GM18517 (cell line): ENCODE data around the gene CCSER2.
"Not testable (repeated sequence)": the region's sequence is repeated elsewhere in the genome, so short reads cannot be mapped to it uniquely, and the experiment has no call there.

Experiments
- ATAC-seq: cut with Tn5 transposase; IDR thresholded peaks from one replicate; pipeline ENCODE4 v1.9.1; 2021; ENCODE audit warnings: mild to moderate bottlenecking, moderate library complexity; ENCODE audit not compliant: unreplicated experiment

CCSER2 gene

GRCh38 chr10:84517554-84517953 is 189.2 kb downstream of the CCSER2 start:
- ATAC-seq, result no peak

GRCh38 chr10:84519235-84519634 is 190.8 kb downstream of the CCSER2 start:
- no peak for ATAC-seq

GRCh38 chr10:84521013-84521412 is 192.6 kb downstream of the CCSER2 start:
- no peak for ATAC-seq

- no peak for ATAC-seq
Observed at GRCh38 chr10:84521468-84521867, 193.1 kb downstream of the CCSER2 start.

- no peak for ATAC-seq
Observed at GRCh38 chr10:84522612-84523462, 194.4 kb downstream of the CCSER2 start.

GRCh38 chr10:84523526-84523925 is 195.1 kb downstream of the CCSER2 start:
- ATAC-seq, result no peak

GRCh38 chr10:84524435-84524834 is 196.0 kb downstream of the CCSER2 start:
- ATAC-seq, result no peak

GRCh38 chr10:84525120-84525806 is 196.9 kb downstream of the CCSER2 start:
- ATAC-seq, result no peak

GRCh38 chr10:84525807-84526182 is 197.4 kb downstream of the CCSER2 start:
- ATAC-seq, result not testable (repeated sequence)

GRCh38 chr10:84527386-84527785 is 199.0 kb downstream of the CCSER2 start:
- ATAC-seq, result not testable (repeated sequence)

GRCh38 chr10:84528526-84528925 is 200.1 kb downstream of the CCSER2 start:
- not testable (repeated sequence) for ATAC-seq

- no peak for ATAC-seq
Observed at GRCh38 chr10:84530724-84531325, 202.4 kb downstream of the CCSER2 start.

- ATAC-seq, result no peak
Observed at GRCh38 chr10:84531396-84531795, 203.0 kb downstream of the CCSER2 start.

- no peak for ATAC-seq
Observed at GRCh38 chr10:84534168-84534567, 205.8 kb downstream of the CCSER2 start.

GRCh38 chr10:84537447-84537931 is 209.1 kb downstream of the CCSER2 start:
- peak; percentile 79 for ATAC-seq

- ATAC-seq, result no peak
Observed at GRCh38 chr10:84538036-84538435, 209.6 kb downstream of the CCSER2 start.

- ATAC-seq, result no peak
Observed at GRCh38 chr10:84539216-84539615, 210.8 kb downstream of the CCSER2 start.

- no peak for ATAC-seq
Observed at GRCh38 chr10:84540022-84540616, 211.7 kb downstream of the CCSER2 start.

- peak; percentile 73 for ATAC-seq
Observed at GRCh38 chr10:84540617-84541288, 212.4 kb downstream of the CCSER2 start.

- no peak for ATAC-seq
Observed at GRCh38 chr10:84541289-84541637, 212.9 kb downstream of the CCSER2 start.
